Panc1 (cell line): ENCODE results near the gene SND1. TPM values are rescaled to one million over a fixed set of nuclear protein-coding genes. Genes with fewer than 3 reads are reported as not detected.

ENCODE experiments used
- ATAC-seq: fragments of 200-7000 bp; cut with Tn5 transposase; 2 replicates; pipeline ENCODE4 v1.9.1; 2020; ENCODE audit warnings: mild to moderate bottlenecking, moderate library complexity
- BruUV-seq: library from RNA; stranded (reverse); fragments of 400-500 nt; replicated peaks from 2 replicates; lab custom pipeline; 2021; lab: Mats Ljungman, UMichigan
- CTCF ChIA-PET: fragments of 300-600 bp; sonication (Branson Sonifier 250); formaldehyde crosslinking; loops from one replicate; lab custom pipeline; 2022; ENCODE audit warnings: antibody characterized with exemption; lab: Charles Lee
- POLR2A ChIA-PET: fragments of 300-600 bp; sonication (Branson Sonifier 250); formaldehyde crosslinking; loops from one replicate; lab custom pipeline; 2022; ENCODE audit warnings: antibody characterized with exemption; lab: Charles Lee
- DNase-seq: peaks from one replicate; pipeline ENCODE4 v3.0.0-alpha.2; 2010; ENCODE audit warnings: low read depth, low spot score
- H3K27ac ChIP-seq: 2 replicates; pipeline ENCODE4 v1.5.1; 2011; ENCODE audit warnings: mild to moderate bottlenecking, low read length, inconsistent platforms
- H3K27me3 ChIP-seq: fragments of 200-500 bp; sonication (Bioruptor generic); 2 replicates; pipeline ENCODE4 v1.6.0; 2014; ENCODE audit warnings: low read length, inconsistent platforms; ENCODE audit not compliant: control insufficient read depth, insufficient read depth
- H3K36me3 ChIP-seq: fragments of 200-500 bp; sonication (Bioruptor generic); 2 replicates; pipeline ENCODE4 v1.5.1; 2014; ENCODE audit warnings: inconsistent platforms, mild to moderate bottlenecking, low read length, moderate library complexity; ENCODE audit not compliant: control insufficient read depth, insufficient read depth
- H3K4me1 ChIP-seq: 2 replicates; pipeline ENCODE4 v1.5.1; 2011; ENCODE audit warnings: inconsistent platforms, mild to moderate bottlenecking, low read length, moderate library complexity; ENCODE audit not compliant: control insufficient read depth, insufficient read depth
- H3K4me3 ChIP-seq, 2 experiments: 2 replicates each; pipeline ENCODE4 v1.5.1; 2011 to 2012; ENCODE audit warnings: low read depth in 2 of 2, low read length in 2 of 2, mild to moderate bottlenecking in 2 of 2, inconsistent platforms in 1 of 2, moderate library complexity in 1 of 2
- H3K9me3 ChIP-seq: fragments of 200-500 bp; sonication (Bioruptor generic); 2 replicates; pipeline ENCODE4 v1.5.1; 2014; ENCODE audit warnings: low read depth, mild to moderate bottlenecking, inconsistent platforms, low read length, moderate library complexity; ENCODE audit not compliant: control insufficient read depth, insufficient read depth
- POLR2AphosphoS5 ChIP-seq: IDR thresholded peaks from 2 replicates; pipeline ENCODE4 v1.6.1; 2012; ENCODE audit warnings: mild to moderate bottlenecking, low read depth, low read length, moderate library complexity
- SIN3A ChIP-seq: IDR thresholded peaks from 2 replicates; pipeline ENCODE4 v1.6.1; 2012; ENCODE audit warnings: low read depth, mild to moderate bottlenecking, low read length, moderate library complexity, borderline replicate concordance; ENCODE audit not compliant: insufficient read depth
- TCF7L2 ChIP-seq: IDR thresholded peaks from 2 replicates; pipeline ENCODE4 v1.6.1; 2011; ENCODE audit warnings: mild to moderate bottlenecking, low read depth, low read length, inconsistent platforms
- in situ Hi-C: cut with HindIII; loops from 2 replicates; pipeline ENCODE4 v1.10.0; 2016; ENCODE audit warnings: low sequenced_read_pairs, low pct_unique_long_range_greater_than_20kb
- intact Hi-C: fragments of 100-400 bp; cut with micrococcal nuclease; formaldehyde crosslinking; loops from one replicate; pipeline ENCODE4 v1.10.0; 2022; ENCODE audit not compliant: unreplicated experiment
- total RNA-seq: library from RNA; stranded (reverse); gene quantifications from one replicate; pipeline ENCODE4 v1.2.1, GENCODE V29; 2021; ENCODE audit not compliant: unreplicated experiment
- TF ChIP-seq, protein P1 (sequence below): fragments of 450-650 bp; IDR thresholded peaks from 2 replicates; pipeline ENCODE4 v1.5.1; 2017; ENCODE audit warnings: mild to moderate bottlenecking
- TF ChIP-seq, protein P2 (sequence below), 2 experiments: IDR thresholded peaks; 2 replicates each; pipeline ENCODE4 v1.6.1; 2011 to 2012; ENCODE audit warnings: low read depth in 2 of 2, control low read depth in 1 of 2, low read length in 1 of 2, mild to moderate bottlenecking in 1 of 2, moderate library complexity in 1 of 2; ENCODE audit not compliant: insufficient read depth in 1 of 2

Gene SND1
- total RNA-seq, 1 experiment from 2014 or later: 176 TPM

DNA sequence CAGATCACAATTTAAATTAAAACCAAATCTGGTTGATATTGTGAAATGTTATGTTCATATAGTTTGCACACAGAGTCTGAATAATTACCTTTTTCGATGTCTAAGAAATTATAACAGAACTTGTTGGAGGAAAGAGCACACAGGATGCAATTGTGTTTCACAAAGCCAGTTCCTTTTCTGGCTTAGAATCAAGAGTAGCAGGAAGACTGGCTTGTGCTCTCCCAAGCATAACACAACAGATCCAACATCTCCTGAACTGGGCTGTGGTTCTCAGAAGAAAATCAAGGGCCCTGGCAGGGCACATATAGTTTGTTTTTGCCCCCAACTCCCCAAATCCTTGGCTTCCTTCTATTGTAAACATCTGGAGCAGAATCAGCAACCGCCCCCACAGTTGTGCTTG is 316.6 kb downstream of the SND1 start:
- no peaks in the 10 kb centered on the region for H3K4me1 ChIP-seq
- ChIA-PET CTCF (no interaction called here), POLR2A (no interaction called here)
- H3K9me3 ChIP-seq: no peaks in the 10 kb centered on the region
- ATAC-seq (no peak), DNase-seq (no peak)
- TF ChIP-seq SIN3A (no peak), POLR2AphosphoS5 (no peak), TCF7L2 (no peak)
- TF ChIP-seq, protein P1, sequence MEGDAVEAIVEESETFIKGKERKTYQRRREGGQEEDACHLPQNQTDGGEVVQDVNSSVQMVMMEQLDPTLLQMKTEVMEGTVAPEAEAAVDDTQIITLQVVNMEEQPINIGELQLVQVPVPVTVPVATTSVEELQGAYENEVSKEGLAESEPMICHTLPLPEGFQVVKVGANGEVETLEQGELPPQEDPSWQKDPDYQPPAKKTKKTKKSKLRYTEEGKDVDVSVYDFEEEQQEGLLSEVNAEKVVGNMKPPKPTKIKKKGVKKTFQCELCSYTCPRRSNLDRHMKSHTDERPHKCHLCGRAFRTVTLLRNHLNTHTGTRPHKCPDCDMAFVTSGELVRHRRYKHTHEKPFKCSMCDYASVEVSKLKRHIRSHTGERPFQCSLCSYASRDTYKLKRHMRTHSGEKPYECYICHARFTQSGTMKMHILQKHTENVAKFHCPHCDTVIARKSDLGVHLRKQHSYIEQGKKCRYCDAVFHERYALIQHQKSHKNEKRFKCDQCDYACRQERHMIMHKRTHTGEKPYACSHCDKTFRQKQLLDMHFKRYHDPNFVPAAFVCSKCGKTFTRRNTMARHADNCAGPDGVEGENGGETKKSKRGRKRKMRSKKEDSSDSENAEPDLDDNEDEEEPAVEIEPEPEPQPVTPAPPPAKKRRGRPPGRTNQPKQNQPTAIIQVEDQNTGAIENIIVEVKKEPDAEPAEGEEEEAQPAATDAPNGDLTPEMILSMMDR: no peak
- TF ChIP-seq, protein P2, sequence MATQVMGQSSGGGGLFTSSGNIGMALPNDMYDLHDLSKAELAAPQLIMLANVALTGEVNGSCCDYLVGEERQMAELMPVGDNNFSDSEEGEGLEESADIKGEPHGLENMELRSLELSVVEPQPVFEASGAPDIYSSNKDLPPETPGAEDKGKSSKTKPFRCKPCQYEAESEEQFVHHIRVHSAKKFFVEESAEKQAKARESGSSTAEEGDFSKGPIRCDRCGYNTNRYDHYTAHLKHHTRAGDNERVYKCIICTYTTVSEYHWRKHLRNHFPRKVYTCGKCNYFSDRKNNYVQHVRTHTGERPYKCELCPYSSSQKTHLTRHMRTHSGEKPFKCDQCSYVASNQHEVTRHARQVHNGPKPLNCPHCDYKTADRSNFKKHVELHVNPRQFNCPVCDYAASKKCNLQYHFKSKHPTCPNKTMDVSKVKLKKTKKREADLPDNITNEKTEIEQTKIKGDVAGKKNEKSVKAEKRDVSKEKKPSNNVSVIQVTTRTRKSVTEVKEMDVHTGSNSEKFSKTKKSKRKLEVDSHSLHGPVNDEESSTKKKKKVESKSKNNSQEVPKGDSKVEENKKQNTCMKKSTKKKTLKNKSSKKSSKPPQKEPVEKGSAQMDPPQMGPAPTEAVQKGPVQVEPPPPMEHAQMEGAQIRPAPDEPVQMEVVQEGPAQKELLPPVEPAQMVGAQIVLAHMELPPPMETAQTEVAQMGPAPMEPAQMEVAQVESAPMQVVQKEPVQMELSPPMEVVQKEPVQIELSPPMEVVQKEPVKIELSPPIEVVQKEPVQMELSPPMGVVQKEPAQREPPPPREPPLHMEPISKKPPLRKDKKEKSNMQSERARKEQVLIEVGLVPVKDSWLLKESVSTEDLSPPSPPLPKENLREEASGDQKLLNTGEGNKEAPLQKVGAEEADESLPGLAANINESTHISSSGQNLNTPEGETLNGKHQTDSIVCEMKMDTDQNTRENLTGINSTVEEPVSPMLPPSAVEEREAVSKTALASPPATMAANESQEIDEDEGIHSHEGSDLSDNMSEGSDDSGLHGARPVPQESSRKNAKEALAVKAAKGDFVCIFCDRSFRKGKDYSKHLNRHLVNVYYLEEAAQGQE (IDR thresholded peaks at IDR 0.05; ENCODE audit: insufficient read depth in 1 of 2, low read depth in 2 of 2, low read length in 1 of 2): no peak
- in situ Hi-C loops (no loop called here), intact Hi-C loops (no loop called here)
- no TSS peak for BruUV-seq
- no peak overlapping the region for H3K4me3 ChIP-seq
- no peaks in the 10 kb centered on the region for H3K27me3 ChIP-seq
- no peaks in the 10 kb centered on the region for H3K36me3 ChIP-seq
- no peak overlapping the region for H3K27ac ChIP-seq

DNA sequence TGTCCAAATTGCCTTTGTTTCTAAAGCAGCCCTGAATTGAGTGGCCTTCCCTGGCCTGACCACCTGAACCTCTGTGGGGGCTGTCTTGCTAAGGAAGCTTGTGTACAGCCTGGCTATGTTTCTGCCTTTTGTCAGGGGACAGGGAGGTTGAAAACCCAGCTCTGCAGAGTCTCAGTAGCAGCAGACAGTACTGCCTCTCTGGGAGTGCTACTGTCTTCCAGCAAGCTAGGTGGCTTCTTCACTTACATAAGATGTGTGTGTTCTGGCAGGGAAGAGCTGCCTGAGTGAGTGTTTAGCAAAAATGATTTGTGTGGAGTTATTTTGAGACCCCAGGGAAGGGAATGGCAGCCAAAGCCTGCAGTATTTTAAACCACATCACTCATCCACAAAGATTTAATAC is 321.8 kb downstream of the SND1 start:
- in situ Hi-C loops: no loop called here
- Histone ChIP-seq H3K4me3 (no peak overlapping the region), H3K9me3 (no peaks in the 10 kb centered on the region; the same call in 1 of the 2 replicates), H3K4me1 (no peaks in the 10 kb centered on the region), H3K27me3 (no peaks in the 10 kb centered on the region), H3K36me3 (no peaks in the 10 kb centered on the region), H3K27ac (no peak overlapping the region)
- DNase-seq (no peak), ATAC-seq (no peak)
- POLR2A ChIA-PET: no interaction called here
- intact Hi-C loops: no loop called here
- TF ChIP-seq SIN3A (no peak), POLR2AphosphoS5 (no peak), TCF7L2 (no peak)
- TF ChIP-seq, protein P2 (IDR thresholded peaks at IDR 0.05; ENCODE audit: insufficient read depth in 1 of 2, low read depth in 2 of 2, low read length in 1 of 2): no peak
- TF ChIP-seq, protein P1: no peak
- BruUV-seq: no TSS peak
- CTCF ChIA-PET: no interaction called here
